Hematopoietic multipotent progenitor cell treated with erythropoietin and hydrocortisone succinate and interleukin-3 and kit ligand, for 6 days (in vitro differentiated cells): Measurements from ENCODE around the gene SLC2A4RG.
"Not testable (repeated sequence)": the region's sequence is repeated elsewhere in the genome, so short reads cannot be mapped to it uniquely, and the experiment has no call there.

Experiments
- DNase-seq: peaks from one replicate; pipeline ENCODE4 v3.0.0-alpha.2; 2015

SLC2A4RG gene

DNA sequence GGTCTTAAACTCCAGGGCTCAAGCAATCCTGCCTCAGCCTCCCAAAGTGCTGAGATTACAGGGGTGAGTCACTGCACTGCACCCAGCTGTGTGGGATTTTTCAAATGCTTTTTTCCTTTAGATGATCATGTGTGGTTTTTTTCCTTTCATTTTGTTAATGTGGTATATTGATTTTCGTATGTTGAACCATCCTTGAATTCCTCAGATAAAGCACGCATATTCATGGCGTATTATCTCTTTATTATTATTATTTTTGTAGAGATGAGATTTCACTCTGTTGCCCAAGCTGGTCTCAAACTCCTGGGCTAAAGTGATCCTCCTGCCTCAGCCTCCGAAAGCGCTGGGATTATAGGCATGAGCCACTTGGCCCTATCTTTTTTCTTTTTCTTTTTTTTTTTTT is 24.7 kb upstream of the SLC2A4RG start:
- DNase-seq: no peak

GRCh38 chr20:63718996-63719395 is 20.6 kb upstream of the SLC2A4RG start:
- DNase-seq: no peak

GRCh38 chr20:63722967-63723622 is 16.5 kb upstream of the SLC2A4RG start:
- DNase-seq: not testable (repeated sequence)

GRCh38 chr20:63730189-63730733 is 9.3 kb upstream of the SLC2A4RG start:
- not testable (repeated sequence) for DNase-seq

DNA sequence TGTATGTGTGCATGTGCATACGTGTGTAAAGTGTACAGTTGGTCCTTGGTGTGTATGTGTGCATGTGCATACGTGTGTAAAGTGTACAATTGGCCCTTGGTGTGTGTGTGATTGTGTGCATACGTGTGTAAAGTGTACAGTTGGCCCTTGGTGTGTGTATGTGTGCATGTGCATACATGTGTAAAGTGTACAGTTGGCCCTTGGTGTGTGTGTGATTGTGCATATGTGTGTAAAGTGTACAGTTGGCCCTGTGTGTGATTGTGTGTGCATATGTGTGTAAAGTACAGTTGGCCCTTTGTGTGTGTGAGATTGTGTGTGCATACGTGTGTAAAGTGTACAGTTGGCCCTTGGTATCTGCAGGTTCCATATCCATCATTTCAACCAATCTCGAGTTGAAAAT is 8.2 kb upstream of the SLC2A4RG start:
- DNase-seq: no peak

DNA sequence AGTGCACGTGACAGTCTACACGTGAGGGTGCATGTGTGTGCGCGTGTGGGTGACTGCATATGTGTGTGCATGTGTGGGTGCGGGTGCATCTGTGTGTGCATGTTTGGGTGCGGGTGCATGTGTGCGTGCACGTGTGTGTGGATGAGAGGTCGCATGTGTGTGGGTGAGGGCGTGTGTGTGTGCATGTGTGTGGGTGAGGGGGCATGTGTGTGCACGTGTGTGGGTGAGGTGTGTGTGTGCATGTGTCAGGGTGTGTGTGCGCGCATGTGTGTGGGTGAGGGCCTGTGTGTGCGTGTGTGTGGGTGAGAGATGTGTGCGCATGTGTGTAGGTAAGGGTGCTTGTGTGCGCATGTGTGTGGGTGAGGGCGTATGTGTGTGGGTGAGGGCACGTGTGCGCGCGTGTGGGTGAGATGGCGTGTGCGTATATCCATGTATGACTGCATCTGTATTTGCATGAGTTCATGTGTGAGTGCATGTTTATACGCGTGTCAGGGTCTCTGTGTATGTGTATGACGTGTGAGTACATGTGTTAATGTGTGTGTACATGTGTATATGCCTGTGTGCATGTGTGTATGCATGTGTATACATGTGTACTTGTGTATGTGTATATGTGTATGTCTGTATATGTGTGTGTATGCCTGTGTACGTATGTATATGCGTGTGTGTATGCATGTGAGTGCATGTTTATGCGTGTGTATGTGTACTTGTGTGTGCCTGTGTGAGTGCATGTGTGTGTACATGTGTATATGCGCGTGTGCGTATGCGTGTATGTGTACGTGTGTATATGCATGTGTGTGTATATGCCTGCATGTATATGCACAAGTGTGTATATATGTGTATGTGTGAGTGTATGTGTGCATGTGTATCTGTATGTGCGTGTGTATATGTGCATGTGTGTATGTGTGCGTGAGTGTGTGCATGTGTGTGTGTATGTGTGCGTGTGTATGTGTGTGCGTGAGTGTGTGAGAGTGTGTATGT is 7.2 kb upstream of the SLC2A4RG start:
- DNase-seq: no peak

GRCh38 chr20:63733117-63733516 is 6.5 kb upstream of the SLC2A4RG start:
- DNase-seq: no peak

- DNase-seq: no peak
These were observed 5.9 kb upstream of the SLC2A4RG start for GRCh38 chr20:63733579-63734081.

DNA sequence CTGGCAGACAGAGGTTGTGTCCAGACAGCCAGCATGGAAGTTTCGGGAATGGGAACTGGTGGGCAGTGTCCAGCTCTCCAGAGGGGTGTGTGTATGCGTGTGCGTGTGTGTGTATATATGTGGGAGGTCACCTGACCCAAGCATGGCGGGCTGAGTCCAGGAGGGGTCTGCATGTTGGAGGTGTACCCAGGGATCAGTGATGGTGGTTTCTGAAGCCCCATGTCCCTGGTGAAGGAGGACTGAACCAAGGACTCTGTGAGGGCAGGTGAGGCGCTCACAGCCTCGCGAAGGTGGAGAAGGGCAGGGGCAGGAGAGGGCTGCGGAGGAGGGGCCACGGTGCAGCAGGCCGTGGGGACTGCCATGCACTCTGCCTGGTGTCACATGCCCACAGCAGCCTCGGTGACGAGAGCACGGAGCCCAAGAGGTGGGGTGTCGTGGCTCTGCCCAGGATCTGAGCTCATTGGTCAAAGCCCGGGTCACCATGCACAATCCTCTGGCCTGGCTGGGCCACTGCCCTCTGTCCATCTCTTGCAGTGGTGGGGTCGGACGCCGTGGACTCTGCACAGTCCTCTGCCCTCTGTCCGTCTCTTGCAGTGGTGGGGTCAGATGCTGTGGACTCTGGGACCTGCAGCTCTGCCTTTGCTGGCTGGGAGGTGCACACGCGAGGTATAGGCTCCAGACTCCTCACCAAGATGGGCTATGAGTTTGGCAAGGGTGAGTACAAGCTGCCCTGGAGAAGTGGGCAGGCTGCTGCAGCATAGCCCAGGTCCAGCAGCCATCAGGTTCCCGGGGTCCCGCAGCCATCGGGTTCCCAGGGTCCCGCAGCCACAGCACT is 5.2 kb upstream of the SLC2A4RG start:
- no peak for DNase-seq

DNA sequence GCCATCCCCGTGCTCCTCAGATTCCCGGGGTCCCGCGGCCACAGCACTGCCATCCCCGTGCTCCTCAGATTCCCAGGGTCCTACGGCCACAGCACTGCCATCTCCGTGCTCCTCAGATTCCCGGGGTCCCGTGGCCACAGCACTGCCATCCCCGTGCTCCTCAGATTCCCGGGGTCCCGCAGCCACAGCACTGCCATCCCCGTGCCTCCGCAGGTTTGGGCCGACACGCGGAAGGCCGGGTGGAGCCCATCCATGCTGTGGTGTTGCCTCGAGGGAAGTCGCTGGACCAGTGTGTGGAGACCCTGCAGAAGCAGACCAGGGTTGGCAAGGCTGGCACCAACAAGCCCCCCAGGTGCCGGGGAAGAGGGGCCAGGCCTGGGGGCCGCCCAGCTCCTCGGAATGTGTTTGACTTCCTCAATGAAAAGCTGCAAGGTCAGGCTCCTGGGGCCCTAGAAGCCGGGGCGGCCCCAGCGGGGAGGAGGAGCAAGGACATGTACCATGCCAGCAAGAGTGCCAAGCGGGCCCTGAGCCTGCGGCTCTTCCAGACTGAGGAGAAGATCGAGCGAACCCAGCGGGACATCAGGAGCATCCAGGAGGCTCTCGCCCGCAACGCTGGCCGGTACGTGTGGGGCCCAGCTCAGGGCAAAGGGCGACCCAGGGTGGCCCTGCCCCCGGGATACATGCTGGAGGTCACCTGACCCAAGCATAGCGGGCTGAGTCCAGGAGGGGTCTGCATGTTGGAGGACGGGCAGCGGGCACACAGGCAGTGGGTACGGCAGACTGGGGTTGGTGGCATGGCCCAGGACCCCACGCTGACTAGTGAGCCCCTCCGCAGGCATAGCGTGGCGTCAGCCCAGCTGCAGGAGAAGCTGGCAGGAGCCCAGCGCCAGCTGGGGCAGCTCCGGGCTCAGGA is 4.4 kb upstream of the SLC2A4RG start:
- DNase-seq: no peak

- peak; percentile 82 for DNase-seq
These were observed 3.5 kb upstream of the SLC2A4RG start, which contains the start of gene LIME1 for GRCh38 chr20:63735859-63736718. TSS of gene LIME1 (plus strand) at chr20:63736664. CDS start at chr20:63737550, 886 bp downstream.

DNA sequence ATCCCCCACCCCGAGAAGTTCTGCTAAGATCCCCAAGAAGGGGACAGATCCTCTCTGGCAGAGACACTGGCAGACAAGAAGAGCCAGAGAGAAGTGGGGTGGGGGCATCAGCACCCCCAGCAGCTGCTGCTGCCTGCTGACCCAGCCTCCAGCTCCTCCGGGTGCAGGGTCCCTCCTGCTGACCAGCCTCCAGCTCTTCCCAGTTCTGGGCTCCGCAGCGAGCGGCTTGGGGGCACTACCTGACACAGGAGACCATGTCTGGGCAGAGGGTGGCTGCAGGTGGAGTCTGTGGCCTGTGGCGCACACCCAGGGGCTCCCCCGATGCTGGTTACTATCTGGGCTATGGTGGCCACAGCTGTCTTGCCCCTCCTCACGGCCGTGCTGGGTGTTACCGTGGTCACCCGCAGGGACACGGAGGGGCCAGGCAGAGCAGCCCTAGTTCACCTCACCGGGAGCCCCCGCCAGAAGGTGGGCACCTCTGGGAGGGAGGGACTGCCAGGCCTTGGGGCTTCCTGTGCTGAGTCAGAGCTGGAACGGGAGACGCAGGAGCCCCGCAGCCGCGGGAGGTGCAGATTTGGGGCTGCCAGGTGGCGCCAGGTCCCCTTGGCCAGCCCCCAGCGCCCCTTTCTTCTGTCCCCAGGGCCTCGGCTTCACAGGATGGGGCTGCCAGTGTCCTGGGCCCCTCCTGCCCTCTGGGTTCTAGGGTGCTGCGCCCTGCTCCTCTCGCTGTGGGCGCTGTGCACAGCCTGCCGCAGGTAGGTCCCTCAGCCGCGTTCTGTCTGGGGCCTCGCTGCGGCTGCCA is 2.5 kb upstream of the SLC2A4RG start:
- DNase-seq: peak; percentile 45

GRCh38 chr20:63737695-63737944 is 2.0 kb upstream of the SLC2A4RG start:
- no peak for DNase-seq

GRCh38 chr20:63737945-63738686 is 1.5 kb upstream of the SLC2A4RG start:
- DNase-seq: peak; percentile 47

DNA sequence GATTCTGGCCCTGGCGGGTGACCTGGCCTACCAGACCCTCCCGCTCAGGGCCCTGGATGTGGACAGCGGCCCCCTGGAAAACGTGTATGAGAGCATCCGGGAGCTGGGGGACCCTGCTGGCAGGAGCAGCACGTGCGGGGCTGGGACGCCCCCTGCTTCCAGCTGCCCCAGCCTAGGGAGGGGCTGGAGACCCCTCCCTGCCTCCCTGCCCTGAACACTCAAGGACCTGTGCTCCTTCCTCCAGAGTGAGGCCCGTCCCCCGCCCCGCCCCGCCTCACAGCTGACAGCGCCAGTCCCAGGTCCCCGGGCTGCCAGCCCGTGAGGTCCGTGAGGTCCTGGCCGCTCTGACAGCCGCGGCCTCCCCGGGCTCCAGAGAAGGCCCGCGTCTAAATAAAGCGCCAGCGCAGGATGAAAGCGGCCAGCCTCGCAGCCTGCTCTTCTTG is 868 bp upstream of the SLC2A4RG start:
- DNase-seq: peak; percentile 59

DNA sequence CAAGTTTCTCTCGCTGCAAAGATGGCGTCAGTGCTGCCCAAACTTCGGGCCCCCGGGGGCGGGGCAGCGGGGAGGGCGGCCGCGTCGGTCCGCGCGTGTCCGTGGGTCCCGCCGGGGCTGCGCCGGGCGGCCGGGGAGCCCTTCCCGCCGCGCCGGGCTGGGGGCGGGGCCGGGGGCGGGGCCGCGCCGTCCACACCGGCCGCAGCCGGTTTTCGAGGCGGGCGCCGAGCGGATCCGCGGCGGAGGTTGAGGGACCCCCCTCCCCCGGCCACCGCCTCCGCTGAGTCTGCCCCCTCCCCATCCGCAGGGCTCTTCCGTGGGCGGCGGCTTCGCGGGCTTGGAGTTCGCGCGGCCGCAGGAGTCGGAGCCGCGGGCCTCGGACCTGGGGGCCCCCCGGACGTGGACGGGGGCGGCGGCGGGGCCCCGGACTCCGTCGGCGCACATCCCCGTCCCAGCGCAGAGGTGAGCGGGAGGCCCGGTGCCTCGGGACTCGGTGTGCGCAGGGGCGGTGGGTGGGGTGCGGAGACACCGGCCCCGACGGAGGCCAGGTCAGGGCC is 572 bp downstream of the SLC2A4RG start:
- no peak for DNase-seq

- DNase-seq: peak; percentile 85
These were observed 1.2 kb downstream of the SLC2A4RG start for GRCh38 chr20:63740627-63741353.

- DNase-seq: no peak
These were observed 1.7 kb downstream of the SLC2A4RG start for GRCh38 chr20:63741354-63741675.
